IPS-NIHi7 (cell line): ENCODE results near the gene KIAA1549.
"Not testable (repeated sequence)": the region's sequence is repeated elsewhere in the genome, so short reads cannot be mapped to it uniquely, and the experiment has no call there.

ENCODE experiments used
- DNase-seq: peaks from one replicate; pipeline ENCODE4 v3.0.0; 2012; ENCODE audit warnings: mixed read lengths; ENCODE audit errors: extremely low spot score

KIAA1549 gene

GRCh38 chr7:138945154-138945553, 36.0 kb downstream of the KIAA1549 start:
- no peak for DNase-seq

GRCh38 chr7:138944592-138944991, 36.6 kb downstream of the KIAA1549 start:
- no peak for DNase-seq

DNA sequence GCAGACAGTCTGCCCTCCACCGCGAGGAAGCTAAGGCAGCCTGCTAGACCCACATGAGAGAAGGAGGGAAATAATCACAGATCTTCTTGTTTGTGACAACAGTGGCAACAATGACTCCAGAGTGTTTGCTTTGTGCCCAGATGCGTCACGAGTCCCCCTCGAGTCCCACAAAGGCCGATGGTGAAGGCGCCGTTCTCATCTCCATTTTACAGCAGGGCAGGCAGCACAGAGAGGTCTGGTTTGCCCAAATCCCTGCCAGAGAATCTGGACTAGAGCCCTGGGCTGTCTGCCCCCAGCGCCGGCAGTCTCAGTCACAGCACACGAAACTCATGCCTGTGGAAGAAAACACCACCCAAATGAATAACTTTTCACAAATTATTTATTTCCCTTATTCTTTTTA, 38.1 kb downstream of the KIAA1549 start:
- no peak for DNase-seq

GRCh38 chr7:138941545-138941944, 39.6 kb downstream of the KIAA1549 start:
- DNase-seq, result no peak

- not testable (repeated sequence) for DNase-seq
These were observed 40.6 kb downstream of the KIAA1549 start for GRCh38 chr7:138940602-138941001.

- no peak for DNase-seq
These were observed 43.7 kb downstream of the KIAA1549 start for GRCh38 chr7:138937484-138937883.

- peak; percentile 54 for DNase-seq
These were observed 45.7 kb downstream of the KIAA1549 start for GRCh38 chr7:138935465-138936011.

GRCh38 chr7:138934861-138935260, 46.3 kb downstream of the KIAA1549 start:
- no peak for DNase-seq

- peak; percentile 27 for DNase-seq
These were observed 46.8 kb downstream of the KIAA1549 start for GRCh38 chr7:138934367-138934766.

DNA sequence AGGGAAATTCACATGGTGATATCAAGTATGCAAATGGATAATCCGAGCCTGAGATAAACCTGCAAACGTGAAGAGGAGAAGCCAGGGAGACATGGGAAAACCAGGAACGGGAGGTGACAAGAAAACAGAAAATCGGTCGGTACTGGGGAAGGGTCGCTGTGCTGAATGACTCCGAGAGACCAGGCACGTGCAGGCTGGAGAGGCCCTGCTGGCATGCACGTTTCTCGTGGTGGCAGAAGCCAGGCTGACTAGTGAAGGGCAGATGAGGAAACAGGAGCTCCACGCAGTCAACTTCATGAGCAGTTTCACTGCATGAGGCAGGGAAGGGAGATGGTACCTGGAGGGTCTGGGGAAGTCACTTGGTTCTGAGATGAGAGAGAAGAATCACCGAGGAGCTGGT, 48.3 kb downstream of the KIAA1549 start:
- no peak for DNase-seq

DNA sequence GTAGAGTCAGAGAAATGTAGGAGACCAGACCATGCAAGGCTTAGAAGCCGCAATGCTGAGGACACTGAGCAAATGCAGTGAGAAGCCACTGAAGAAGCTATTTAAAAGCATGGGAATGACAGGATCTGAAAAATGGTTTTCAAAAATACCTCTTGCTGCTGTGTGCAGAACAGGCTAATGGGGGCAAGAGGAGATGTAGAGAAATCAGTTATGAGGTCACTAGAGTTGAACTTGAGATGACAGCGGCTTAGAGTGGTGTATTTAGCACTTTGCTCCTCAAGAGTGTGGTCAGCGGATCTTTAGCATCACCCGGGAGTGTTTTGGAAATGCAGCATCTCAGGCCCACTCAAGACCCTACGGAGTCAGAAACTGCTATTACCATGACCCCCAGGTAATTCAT, 48.8 kb downstream of the KIAA1549 start:
- DNase-seq, result no peak

DNA sequence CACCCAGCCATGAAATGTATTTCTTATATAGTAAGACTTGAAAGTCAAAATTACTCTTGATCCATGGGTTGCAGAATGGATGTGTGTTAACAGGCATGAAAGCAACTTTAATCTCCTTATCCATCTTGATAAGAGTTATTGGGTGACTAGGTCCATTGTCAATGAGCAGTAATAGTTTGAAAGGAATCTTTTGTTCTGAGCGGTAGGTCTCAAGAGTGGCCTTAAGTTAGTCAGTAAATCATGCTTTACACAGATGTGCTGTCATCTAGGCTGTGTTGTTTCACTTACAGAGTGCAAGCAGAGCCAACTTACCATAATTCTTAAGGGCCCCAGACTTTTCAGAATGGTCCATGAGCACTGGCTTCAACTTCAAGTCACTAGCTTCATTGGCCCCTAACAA, 51.2 kb downstream of the KIAA1549 start:
- DNase-seq, result no peak

- no peak for DNase-seq
These were observed 55.0 kb downstream of the KIAA1549 start for GRCh38 chr7:138926241-138926612.

- no peak for DNase-seq
These were observed 56.5 kb downstream of the KIAA1549 start for GRCh38 chr7:138924501-138925225.

- no peak for DNase-seq
These were observed 59.9 kb downstream of the KIAA1549 start for GRCh38 chr7:138921277-138921676.

GRCh38 chr7:138919911-138920310, 61.3 kb downstream of the KIAA1549 start:
- no peak for DNase-seq

DNA sequence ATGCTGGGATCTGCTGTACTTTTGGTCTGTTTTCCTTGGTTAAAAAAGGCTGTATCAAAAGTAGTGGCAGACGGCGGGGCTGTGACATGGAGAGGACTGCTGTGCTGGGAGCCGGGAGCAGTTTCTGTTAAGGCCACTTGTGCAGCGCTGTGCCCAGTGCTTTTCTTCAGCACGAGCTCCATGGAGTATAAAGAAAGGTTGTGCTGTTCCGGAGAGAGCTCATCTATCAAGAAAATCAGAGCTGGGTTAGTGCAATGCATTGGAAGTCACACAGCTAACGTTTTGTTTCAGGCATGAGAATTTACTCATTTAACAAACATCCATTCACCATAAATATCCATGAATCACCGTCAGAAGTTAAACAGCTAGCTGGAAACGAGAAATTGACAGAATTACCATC, 62.0 kb downstream of the KIAA1549 start:
- DNase-seq, result no peak

DNA sequence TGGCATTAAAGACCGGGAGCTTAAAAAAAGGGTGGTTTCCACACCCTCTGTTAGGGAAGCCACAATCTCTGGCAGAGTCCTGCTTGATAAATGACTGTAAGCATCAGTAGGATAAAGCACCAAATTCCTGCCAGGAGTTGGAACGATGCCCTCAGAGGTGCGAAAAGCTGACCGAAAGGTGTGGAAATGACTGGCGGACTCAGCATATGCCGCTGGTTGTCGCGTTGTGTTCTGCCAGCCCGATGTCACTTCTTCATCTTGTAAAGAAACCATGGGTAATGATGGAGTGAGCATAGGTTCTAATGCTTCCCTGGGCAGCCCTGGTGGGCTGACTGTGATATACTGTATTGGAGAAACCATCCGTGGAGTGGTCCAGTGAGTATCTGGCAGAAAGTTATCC, 62.4 kb downstream of the KIAA1549 start:
- no peak for DNase-seq

DNA sequence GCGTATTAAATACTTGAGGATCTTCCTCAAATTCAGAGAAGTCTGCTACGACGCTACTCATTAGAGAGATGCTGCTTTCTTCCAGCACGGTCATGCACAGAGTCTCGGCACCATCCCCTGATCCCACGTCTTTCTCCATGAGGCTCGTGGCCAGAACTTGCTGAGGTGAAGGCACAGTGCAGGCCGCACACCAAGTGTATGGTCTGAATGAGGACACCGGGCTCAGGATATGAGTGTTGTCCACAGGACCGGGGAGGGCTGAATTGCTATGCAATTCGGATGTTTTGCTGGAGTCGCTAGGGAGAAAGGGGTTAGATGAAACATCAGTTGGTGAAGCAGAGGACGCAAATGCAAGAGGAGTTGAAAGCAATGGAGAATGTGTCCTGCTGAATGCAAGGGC, 63.0 kb downstream of the KIAA1549 start:
- no peak for DNase-seq

DNA sequence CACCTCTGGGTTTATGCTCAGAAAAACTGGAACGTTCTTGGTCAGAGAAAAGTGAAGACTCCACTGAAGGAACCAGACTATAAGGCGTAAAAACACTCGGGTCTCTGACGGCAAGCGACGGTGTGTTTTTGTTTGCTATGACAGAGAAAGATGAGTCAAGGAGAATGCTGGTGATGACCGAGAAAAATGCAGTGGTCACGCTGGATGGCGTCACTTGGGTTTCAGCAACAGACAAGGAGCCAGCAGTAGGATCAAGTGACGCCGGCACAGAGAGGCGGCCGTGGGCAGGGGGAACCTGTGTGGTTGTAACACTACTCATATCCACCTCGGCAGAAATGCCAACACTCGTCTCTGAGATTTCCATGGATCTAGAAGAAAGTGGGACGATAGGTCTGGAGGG, 63.4 kb downstream of the KIAA1549 start:
- no peak for DNase-seq

DNA sequence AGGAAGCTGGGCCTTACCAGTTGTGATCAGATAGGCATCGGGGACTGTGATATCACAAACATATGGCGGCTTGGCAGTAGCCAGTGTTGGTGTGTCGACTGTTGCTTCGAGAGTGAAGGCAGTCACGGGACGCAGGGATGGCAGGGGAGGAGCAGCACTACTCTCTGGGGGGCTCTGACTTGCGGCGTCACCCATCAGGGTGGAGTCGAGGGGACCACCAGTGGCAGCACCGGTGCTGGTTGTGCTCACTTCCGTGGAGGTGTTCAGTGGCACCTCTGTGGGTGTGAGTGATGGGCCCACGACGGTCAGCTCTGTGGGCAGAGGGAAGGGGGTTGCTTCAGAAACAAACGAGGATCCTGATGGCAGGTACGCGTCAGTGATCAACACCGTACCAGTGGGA, 64.5 kb downstream of the KIAA1549 start:
- no peak for DNase-seq

- DNase-seq, result no peak
These were observed 64.9 kb downstream of the KIAA1549 start for GRCh38 chr7:138916275-138916674.

- DNase-seq, result no peak
These were observed 67.4 kb downstream of the KIAA1549 start for GRCh38 chr7:138913783-138914182.

GRCh38 chr7:138911007-138911406, 70.2 kb downstream of the KIAA1549 start:
- DNase-seq, result no peak
